HepG2 (cell line): Measurements from ENCODE around the gene ZNF544. TPM values are rescaled to one million over a fixed set of nuclear protein-coding genes. Genes with fewer than 3 reads are reported as not detected.

ENCODE experiments used
- BORCS8-MEF2B ChIP-seq: sonication (generic); formaldehyde crosslinking; IDR thresholded peaks from 2 replicates; pipeline ENCODE4 v1.8.0; 2022; ENCODE audit warnings: mild to moderate bottlenecking, missing genetic modification reagents
- CEBPG ChIP-seq: IDR thresholded peaks from 2 replicates; pipeline ENCODE4 v1.6.1; 2016
- DZIP1 ChIP-seq: sonication (generic); formaldehyde crosslinking; IDR thresholded peaks from 2 replicates; pipeline ENCODE4 v1.5.0; 2020; ENCODE audit warnings: mild to moderate bottlenecking, missing genetic modification reagents
- HNRNPK ChIP-seq: fragments of 200-400 bp; formaldehyde crosslinking; IDR thresholded peaks from 2 replicates; pipeline ENCODE4 v1.6.1; 2018; ENCODE audit warnings: low read length, low read depth, moderate library complexity, mild to moderate bottlenecking; ENCODE audit not compliant: poor library complexity, severe bottlenecking
- KAT7 ChIP-seq: IDR thresholded peaks from 2 replicates; pipeline ENCODE4 v1.6.1; 2018; ENCODE audit warnings: borderline replicate concordance, missing compliant biosample characterization
- MXD3 ChIP-seq: IDR thresholded peaks from 2 replicates; pipeline ENCODE4 v1.6.1; 2016; ENCODE audit warnings: mild to moderate bottlenecking, missing biosample characterization, missing genetic modification reagents
- NCOA2 ChIP-seq: sonication (generic); formaldehyde crosslinking; IDR thresholded peaks from 2 replicates; pipeline ENCODE4 v1.8.0; 2022; ENCODE audit warnings: inconsistent platforms
- RBM39 ChIP-seq: fragments of 200-400 bp; formaldehyde crosslinking; IDR thresholded peaks from one replicate; pipeline ENCODE4 v1.6.1; 2018; ENCODE audit warnings: antibody characterized with exemption, mild to moderate bottlenecking, low read depth, low read length; ENCODE audit not compliant: poor library complexity, severe bottlenecking
- SETDB1 ChIP-seq: sonication (generic); formaldehyde crosslinking; IDR thresholded peaks from 2 replicates; pipeline ENCODE4 v1.5.1; 2020; ENCODE audit warnings: missing genetic modification reagents, mild to moderate bottlenecking, borderline replicate concordance
- STAG1 ChIP-seq: sonication (generic); formaldehyde crosslinking; IDR thresholded peaks from 2 replicates; pipeline ENCODE4 v1.4.0; 2020; ENCODE audit warnings: missing genetic modification reagents
- ZNF432 ChIP-seq: sonication (generic); formaldehyde crosslinking; IDR thresholded peaks from 2 replicates; pipeline ENCODE4 v1.5.0; 2020; ENCODE audit warnings: missing genetic modification reagents, mild to moderate bottlenecking, borderline replicate concordance
- ZSCAN20 ChIP-seq: sonication (generic); formaldehyde crosslinking; IDR thresholded peaks from 2 replicates; pipeline ENCODE4 v1.4.0; 2020; ENCODE audit warnings: missing genetic modification reagents, mild to moderate bottlenecking, borderline replicate concordance
- polyA plus RNA-seq, 8 experiments: library from polyadenylated mRNA; depleted of rRNA in 3 of 8; stranded (reverse) in 7 of 8; unstranded in 1 of 8; fragments of >200 nt; fragmentation: Illumina TruSeq in 4 of 8; extraction: Trizol in 4 of 8; gene quantifications; 2 replicates each; pipeline versions ENCODE4 v1.2.1 to v1.2.3, GENCODE V29; 2011 to 2016; ENCODE audit warnings: low read depth in 4 of 8, missing spikeins in 1 of 8, mixed read lengths in 1 of 8; ENCODE audit not compliant: insufficient read depth in 1 of 8
- total RNA-seq, 5 experiments: library from RNA; depleted of rRNA; stranded (reverse); fragments of >200 nt; fragmentation: Illumina TruSeq; extraction: Trizol; gene quantifications; 2 replicates each; pipeline ENCODE4 v1.2.3, GENCODE V29; 2016; ENCODE audit warnings: low read depth in 1 of 5
- TF ChIP-seq, protein P1 (sequence below), 2 experiments: sonication (generic) in 1 of 2; formaldehyde crosslinking in 1 of 2; IDR thresholded peaks; 2 replicates each; pipeline versions ENCODE4 v1.4.0 to v1.6.1; 2016 to 2020; ENCODE audit warnings: borderline replicate concordance in 1 of 2, low read depth in 1 of 2, mild to moderate bottlenecking in 1 of 2, missing genetic modification reagents in 1 of 2
- TF ChIP-seq, protein P2 (sequence below): sonication (generic); formaldehyde crosslinking; IDR thresholded peaks from 2 replicates; pipeline ENCODE4 v1.4.0; 2020; ENCODE audit warnings: mild to moderate bottlenecking, missing genetic modification reagents
- TF ChIP-seq, protein P3 (sequence below): sonication (generic); formaldehyde crosslinking; IDR thresholded peaks from 2 replicates; pipeline ENCODE4 v1.4.0; 2020; ENCODE audit warnings: missing genetic modification reagents, mild to moderate bottlenecking, borderline replicate concordance

The ZNF544 gene
- total and polyA plus RNA-seq, 2 of the 13 experiments (the other 11 are each of a cell fraction or from before 2014, with no cell fraction given) = 13.1 to 17.0 TPM

GRCh38 chr19:58279042-58279924 is 50.6 kb downstream of the ZNF544 start (continued):
- no peak; the same call in 1 of the 2 replicates for TF ChIP-seq DZIP1 (CRISPR knock-in tag)
- peak; percentile 6 for TF ChIP-seq HNRNPK
- TF ChIP-seq KAT7 = no peak; the same call in 1 of the 2 replicates
- TF ChIP-seq SETDB1 (CRISPR knock-in tag) = no peak
- TF ChIP-seq RBM39 = no peak
- TF ChIP-seq ZSCAN20 = 0 out of 2 replicates have a peak, but pooled peaks have one; percentile 75
- TF ChIP-seq, protein P1, sequence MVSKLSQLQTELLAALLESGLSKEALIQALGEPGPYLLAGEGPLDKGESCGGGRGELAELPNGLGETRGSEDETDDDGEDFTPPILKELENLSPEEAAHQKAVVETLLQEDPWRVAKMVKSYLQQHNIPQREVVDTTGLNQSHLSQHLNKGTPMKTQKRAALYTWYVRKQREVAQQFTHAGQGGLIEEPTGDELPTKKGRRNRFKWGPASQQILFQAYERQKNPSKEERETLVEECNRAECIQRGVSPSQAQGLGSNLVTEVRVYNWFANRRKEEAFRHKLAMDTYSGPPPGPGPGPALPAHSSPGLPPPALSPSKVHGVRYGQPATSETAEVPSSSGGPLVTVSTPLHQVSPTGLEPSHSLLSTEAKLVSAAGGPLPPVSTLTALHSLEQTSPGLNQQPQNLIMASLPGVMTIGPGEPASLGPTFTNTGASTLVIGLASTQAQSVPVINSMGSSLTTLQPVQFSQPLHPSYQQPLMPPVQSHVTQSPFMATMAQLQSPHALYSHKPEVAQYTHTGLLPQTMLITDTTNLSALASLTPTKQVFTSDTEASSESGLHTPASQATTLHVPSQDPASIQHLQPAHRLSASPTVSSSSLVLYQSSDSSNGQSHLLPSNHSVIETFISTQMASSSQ (IDR thresholded peaks at IDR 0.05; ENCODE audit: low read depth) = no peak
- TF ChIP-seq, protein P1 (CRISPR knock-in tag; IDR thresholded peaks at IDR 0.05; ENCODE audit: borderline replicate concordance) = no peak; the same call in 1 of the 2 replicates
- no peak for TF ChIP-seq BORCS8-MEF2B
- no peak for TF ChIP-seq ZNF432 (CRISPR knock-in tag)
- TF ChIP-seq, protein P2, sequence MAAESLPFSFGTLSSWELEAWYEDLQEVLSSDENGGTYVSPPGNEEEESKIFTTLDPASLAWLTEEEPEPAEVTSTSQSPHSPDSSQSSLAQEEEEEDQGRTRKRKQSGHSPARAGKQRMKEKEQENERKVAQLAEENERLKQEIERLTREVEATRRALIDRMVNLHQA (CRISPR knock-in tag) = no peak
- TF ChIP-seq MXD3 = 0 out of 2 replicates have a peak, but pooled peaks have one; percentile 13
- TF ChIP-seq CEBPG (CRISPR knock-in tag) = no peak
- TF ChIP-seq, protein P3, sequence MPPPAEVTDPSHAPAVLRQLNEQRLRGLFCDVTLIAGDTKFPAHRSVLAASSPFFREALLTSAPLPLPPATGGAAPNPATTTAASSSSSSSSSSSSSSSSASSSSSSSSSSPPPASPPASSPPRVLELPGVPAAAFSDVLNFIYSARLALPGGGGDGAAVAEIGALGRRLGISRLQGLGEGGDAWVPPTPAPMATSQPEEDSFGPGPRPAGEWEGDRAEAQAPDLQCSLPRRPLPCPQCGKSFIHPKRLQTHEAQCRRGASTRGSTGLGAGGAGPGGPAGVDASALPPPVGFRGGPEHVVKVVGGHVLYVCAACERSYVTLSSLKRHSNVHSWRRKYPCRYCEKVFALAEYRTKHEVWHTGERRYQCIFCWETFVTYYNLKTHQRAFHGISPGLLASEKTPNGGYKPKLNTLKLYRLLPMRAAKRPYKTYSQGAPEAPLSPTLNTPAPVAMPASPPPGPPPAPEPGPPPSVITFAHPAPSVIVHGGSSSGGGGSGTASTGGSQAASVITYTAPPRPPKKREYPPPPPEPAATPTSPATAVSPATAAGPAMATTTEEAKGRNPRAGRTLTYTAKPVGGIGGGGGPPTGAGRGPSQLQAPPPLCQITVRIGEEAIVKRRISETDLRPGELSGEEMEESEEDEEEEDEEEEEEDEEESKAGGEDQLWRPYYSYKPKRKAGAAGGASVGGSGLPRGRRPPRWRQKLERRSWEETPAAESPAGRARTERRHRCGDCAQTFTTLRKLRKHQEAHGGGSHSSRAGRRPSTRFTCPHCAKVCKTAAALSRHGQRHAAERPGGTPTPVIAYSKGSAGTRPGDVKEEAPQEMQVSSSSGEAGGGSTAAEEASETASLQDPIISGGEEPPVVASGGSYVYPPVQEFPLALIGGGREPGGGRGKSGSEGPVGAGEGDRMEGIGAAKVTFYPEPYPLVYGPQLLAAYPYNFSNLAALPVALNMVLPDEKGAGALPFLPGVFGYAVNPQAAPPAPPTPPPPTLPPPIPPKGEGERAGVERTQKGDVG (CRISPR knock-in tag) = no peak
- peak; percentile 8; the same call in 1 of the 2 replicates for TF ChIP-seq STAG1 (CRISPR knock-in tag)
- no peak for TF ChIP-seq NCOA2 (CRISPR knock-in tag)
